ENCODE results near the gene MAPK1IP1L. TPM values are rescaled to one million over a fixed set of nuclear protein-coding genes. Genes with fewer than 3 reads are reported as not detected.

Gene MAPK1IP1L
- total RNA-seq, 3 donors from 2014 or later (not counting 1 experiment from before 2014, with no cell fraction given): 119 to 140 (median 127) TPM

DNA sequence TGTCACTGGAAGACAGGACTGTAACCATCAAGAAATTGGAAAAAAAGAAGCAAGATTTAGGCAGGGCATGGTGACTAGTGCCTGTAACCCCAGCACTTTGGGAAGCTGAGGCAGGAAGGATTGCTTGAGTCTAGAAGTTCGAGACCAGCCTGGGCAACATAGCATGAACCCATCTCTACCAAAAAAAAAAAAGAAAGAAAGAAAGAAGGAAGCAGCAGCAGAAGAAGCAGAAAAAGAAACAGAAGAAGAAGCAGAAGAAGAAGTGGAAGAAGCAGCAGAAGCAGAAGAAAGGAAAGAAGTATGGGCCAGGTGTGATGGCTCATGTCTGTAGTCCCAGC lies 47.1 kb downstream of the MAPK1IP1L start:
- Histone ChIP-seq H3K27me3 (ENCODE audit: control insufficient read depth, insufficient read depth, low read length) (no peaks in the 10 kb centered on the region), H3K9me3 (ENCODE audit: control insufficient read depth, insufficient read depth, low read length) (no peaks in the 10 kb centered on the region), H3K4me3 (ENCODE audit: low read length) (no peak overlapping the region), H3K27ac (ENCODE audit: low read length) (peak overlapping the region; percentile 1), H3K4me1 (ENCODE audit: control insufficient read depth, insufficient read depth, low read length) (peaks cover 35% of the 10 kb centered on the region), H3K36me3 (ENCODE audit: control insufficient read depth, insufficient read depth, low read length) (no peaks in the 10 kb centered on the region)
- no peak for DNase-seq
- peaks cover 28 to 33% of the 10 kb centered on the region in 2 donors for H3K4me1 Mint-ChIP-seq
- WGBS (ENCODE audit: insufficient coverage): 83% methylated on average over 1 of the region's 1 CpG
- TF ChIP-seq, protein P1, sequence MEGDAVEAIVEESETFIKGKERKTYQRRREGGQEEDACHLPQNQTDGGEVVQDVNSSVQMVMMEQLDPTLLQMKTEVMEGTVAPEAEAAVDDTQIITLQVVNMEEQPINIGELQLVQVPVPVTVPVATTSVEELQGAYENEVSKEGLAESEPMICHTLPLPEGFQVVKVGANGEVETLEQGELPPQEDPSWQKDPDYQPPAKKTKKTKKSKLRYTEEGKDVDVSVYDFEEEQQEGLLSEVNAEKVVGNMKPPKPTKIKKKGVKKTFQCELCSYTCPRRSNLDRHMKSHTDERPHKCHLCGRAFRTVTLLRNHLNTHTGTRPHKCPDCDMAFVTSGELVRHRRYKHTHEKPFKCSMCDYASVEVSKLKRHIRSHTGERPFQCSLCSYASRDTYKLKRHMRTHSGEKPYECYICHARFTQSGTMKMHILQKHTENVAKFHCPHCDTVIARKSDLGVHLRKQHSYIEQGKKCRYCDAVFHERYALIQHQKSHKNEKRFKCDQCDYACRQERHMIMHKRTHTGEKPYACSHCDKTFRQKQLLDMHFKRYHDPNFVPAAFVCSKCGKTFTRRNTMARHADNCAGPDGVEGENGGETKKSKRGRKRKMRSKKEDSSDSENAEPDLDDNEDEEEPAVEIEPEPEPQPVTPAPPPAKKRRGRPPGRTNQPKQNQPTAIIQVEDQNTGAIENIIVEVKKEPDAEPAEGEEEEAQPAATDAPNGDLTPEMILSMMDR (IDR thresholded peaks at IDR 0.05): no peak
- peak overlapping the region; percentile 85 to 89 for H3K27ac Mint-ChIP-seq
- no peaks in the 10 kb centered on the region for H3K27me3 Mint-ChIP-seq (ENCODE audit: low read depth in 2 of 2)
- peak overlapping the region; percentile 41 for H3K4me3 Mint-ChIP-seq
- intact Hi-C loops (cut with micrococcal nuclease): no loop called here
- H3K36me3 Mint-ChIP-seq: no peaks in the 10 kb centered on the region
- no peak for ATAC-seq
- peaks cover 0 to 3% of the 10 kb centered on the region in 2 donors for H3K9me3 Mint-ChIP-seq

DNA sequence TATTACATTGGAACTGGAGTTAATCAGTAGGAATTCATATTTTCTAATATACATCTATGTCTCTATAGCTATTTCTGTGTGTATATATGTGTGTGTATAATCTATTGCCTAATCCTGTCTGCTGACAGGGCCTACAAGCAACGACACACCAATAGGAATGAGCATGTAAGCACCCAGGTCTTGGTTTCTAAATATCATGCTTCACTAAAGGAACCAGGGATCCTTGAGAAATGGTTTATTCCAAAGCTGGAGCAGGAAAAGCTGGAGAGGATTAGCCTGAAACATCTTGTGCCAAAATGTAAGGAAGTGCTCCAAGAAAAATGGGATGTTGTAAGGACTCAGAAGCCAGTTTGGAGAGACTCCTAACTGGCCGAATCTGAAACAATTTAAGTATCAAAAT lies 48.3 kb downstream of the MAPK1IP1L start:
- no peaks in the 10 kb centered on the region for H3K27me3 Mint-ChIP-seq (ENCODE audit: low read depth in 2 of 2)
- peaks cover 36 to 42% of the 10 kb centered on the region in 2 donors for H3K4me1 Mint-ChIP-seq
- H3K4me1 ChIP-seq (ENCODE audit: control insufficient read depth, insufficient read depth, low read length): peaks cover 47% of the 10 kb centered on the region
- no peaks in the 10 kb centered on the region for H3K36me3 ChIP-seq (ENCODE audit: control insufficient read depth, insufficient read depth, low read length)
- TF ChIP-seq, protein P1 (IDR thresholded peaks at IDR 0.05): no peak
- no peak overlapping the region for H3K4me3 ChIP-seq (ENCODE audit: low read length)
- no peak overlapping the region for H3K27ac Mint-ChIP-seq
- H3K27me3 ChIP-seq (ENCODE audit: control insufficient read depth, insufficient read depth, low read length): no peaks in the 10 kb centered on the region
- intact Hi-C loops (cut with micrococcal nuclease): loop anchor here (5.0 kb wide), 1 partner anchor 238 kb away; no protein-coding TSS in a partner anchor
- 89% methylated on average over 1 of the region's 2 CpGs for WGBS (ENCODE audit: insufficient coverage)
- no peak for DNase-seq
- H3K9me3 Mint-ChIP-seq: peaks cover 0 to 3% of the 10 kb centered on the region in 2 donors
- H3K36me3 Mint-ChIP-seq: no peaks in the 10 kb centered on the region
- H3K27ac ChIP-seq (ENCODE audit: low read length): no peak overlapping the region
- no peak overlapping the region for H3K4me3 Mint-ChIP-seq
- H3K9me3 ChIP-seq (ENCODE audit: control insufficient read depth, insufficient read depth, low read length): no peaks in the 10 kb centered on the region
- no peak for ATAC-seq

DNA sequence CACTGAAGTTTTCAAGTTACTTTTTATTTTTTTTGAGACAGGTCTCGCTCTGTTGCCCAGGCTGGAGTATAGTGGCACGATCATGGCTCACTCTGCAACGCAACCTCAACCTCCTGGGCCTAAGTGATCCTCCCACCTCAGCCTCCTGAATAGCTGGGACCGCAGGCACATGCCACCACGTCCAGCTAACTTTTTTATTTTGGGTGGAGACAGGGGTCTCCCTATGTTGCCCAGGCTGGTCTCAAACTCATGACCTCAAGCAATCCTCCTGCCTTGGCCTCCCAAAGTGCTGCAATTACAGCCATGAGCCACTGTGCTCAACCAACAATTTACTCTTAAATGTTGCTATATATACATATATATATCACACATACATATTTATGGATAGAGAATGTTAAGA lies 50.3 kb downstream of the MAPK1IP1L start:
- Histone ChIP-seq H3K27me3 (ENCODE audit: control insufficient read depth, insufficient read depth, low read length) (no peaks in the 10 kb centered on the region), H3K4me3 (ENCODE audit: low read length) (no peak overlapping the region), H3K4me1 (ENCODE audit: control insufficient read depth, insufficient read depth, low read length) (peaks cover 47% of the 10 kb centered on the region), H3K27ac (ENCODE audit: low read length) (peak overlapping the region; percentile 87), H3K36me3 (ENCODE audit: control insufficient read depth, insufficient read depth, low read length) (no peaks in the 10 kb centered on the region), H3K9me3 (ENCODE audit: control insufficient read depth, insufficient read depth, low read length) (no peaks in the 10 kb centered on the region)
- TF ChIP-seq, protein P1 (IDR thresholded peaks at IDR 0.05): no peak
- DNase-seq (no peak), ATAC-seq (no peak)
- Mint-ChIP-seq H3K27ac (peak overlapping the region; percentile 95 to 99), H3K36me3 (no peaks in the 10 kb centered on the region), H3K4me1 (peaks cover 36 to 42% of the 10 kb centered on the region in 2 donors), H3K4me3 (peak overlapping the region; percentile 75), H3K27me3 (ENCODE audit: low read depth in 2 of 2) (no peaks in the 10 kb centered on the region), H3K9me3 (peaks cover 0 to 3% of the 10 kb centered on the region in 2 donors)
- intact Hi-C loops (cut with micrococcal nuclease): loop anchor here (1.0 to 5.0 kb wide), 2 partner anchors 28 to 236 kb away; partner anchors contain the start of gene LGALS3
- 98% methylated on average over 5 of the region's 5 CpGs for WGBS (ENCODE audit: insufficient coverage)

DNA sequence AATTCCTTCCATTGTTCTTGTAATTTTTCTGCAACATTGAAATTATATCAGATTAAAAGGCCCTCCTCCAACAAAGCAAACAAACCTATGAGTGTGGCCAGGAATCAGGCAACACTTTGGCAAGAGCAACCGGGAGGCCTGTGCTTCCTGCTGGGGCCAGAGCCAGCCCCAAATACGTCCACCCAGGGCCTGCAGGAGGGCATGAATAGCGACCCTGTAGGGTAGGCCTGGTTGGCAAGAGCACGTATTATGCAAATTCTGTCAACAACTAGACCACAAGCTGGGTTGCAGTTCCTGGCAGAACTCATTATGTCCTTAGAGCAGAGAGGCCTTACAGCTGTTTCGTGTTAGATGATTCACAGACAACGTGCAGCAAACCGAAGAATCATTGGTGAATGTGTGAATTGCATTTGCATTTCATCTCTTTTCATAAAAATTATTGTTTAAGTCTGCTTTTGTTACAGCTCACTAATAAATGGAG lies 50.7 kb downstream of the MAPK1IP1L start:
- WGBS (ENCODE audit: insufficient coverage): 5% methylated on average over 6 of the region's 7 CpGs
- Histone ChIP-seq H3K27me3 (ENCODE audit: control insufficient read depth, insufficient read depth, low read length) (no peaks in the 10 kb centered on the region), H3K27ac (ENCODE audit: low read length) (peak overlapping the region; percentile 87), H3K9me3 (ENCODE audit: control insufficient read depth, insufficient read depth, low read length) (no peaks in the 10 kb centered on the region), H3K4me1 (ENCODE audit: control insufficient read depth, insufficient read depth, low read length) (peaks cover 46% of the 10 kb centered on the region), H3K36me3 (ENCODE audit: control insufficient read depth, insufficient read depth, low read length) (no peaks in the 10 kb centered on the region), H3K4me3 (ENCODE audit: low read length) (no peak overlapping the region)
- Mint-ChIP-seq H3K27ac (peak overlapping the region; percentile 95 to 99), H3K27me3 (ENCODE audit: low read depth in 2 of 2) (no peaks in the 10 kb centered on the region), H3K9me3 (peaks cover 0 to 3% of the 10 kb centered on the region in 2 donors), H3K36me3 (no peaks in the 10 kb centered on the region), H3K4me1 (peaks cover 36 to 42% of the 10 kb centered on the region in 2 donors), H3K4me3 (peak overlapping the region; percentile 75)
- intact Hi-C loops (cut with micrococcal nuclease): loop anchor here (1.0 to 5.0 kb wide), 2 partner anchors 27 to 235 kb away; partner anchors contain the start of gene LGALS3
- TF ChIP-seq, protein P1 (IDR thresholded peaks at IDR 0.05): no peak
- DNase-seq (peak; percentile 53 to 75), ATAC-seq (peak; percentile 84 to 89 (median 88))
